ENCODE results near the gene NUDCD2. TPM values are rescaled to one million over a fixed set of nuclear protein-coding genes. Genes with fewer than 3 reads are reported as not detected.
"Not testable (repeated sequence)": the region's sequence is repeated elsewhere in the genome, so short reads cannot be mapped to it uniquely, and the experiment has no call there.

NUDCD2 gene
- total RNA-seq, 6 donors from 2014 or later = 3.1 to 25.6 (median 7.9) TPM

DNA sequence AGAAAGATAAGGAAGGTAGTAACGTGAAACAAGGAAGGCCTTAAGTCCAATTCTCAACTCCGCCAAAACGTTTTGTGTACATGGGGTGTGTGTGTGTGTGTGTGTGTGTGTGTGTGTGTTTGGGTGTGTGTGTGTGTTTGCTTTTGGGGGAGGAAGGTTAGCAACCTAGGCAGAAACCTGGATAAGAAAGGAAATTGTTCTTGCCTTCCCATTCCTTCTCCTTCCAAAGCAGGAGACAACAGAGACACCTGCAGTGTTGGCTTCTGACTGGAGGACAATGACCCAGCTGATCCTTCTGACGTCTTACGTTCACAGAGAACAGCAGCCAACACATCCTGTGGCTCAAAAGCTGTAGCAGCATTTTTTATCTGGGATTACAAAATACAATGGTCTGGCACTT, 26.6 kb downstream of the NUDCD2 start:
- no peak for ATAC-seq (ENCODE audit: low FRiP score in 2 of 2)
- Histone ChIP-seq H3K4me1 (peaks cover under 1 to 8% (median 3%) of the 10 kb centered on the region in 4 donors), H3K36me3 (no peaks in the 10 kb centered on the region), H3K27me3 (no peaks in the 10 kb centered on the region), H3K9me3 (no peaks in the 10 kb centered on the region), H3K4me3 (no peak overlapping the region), H3K27ac (no peak overlapping the region)
- DNase-seq = no peak
- TF ChIP-seq POLR2AphosphoS5 (IDR thresholded peaks at IDR 0.05) = no peak
- TF ChIP-seq, protein P1, sequence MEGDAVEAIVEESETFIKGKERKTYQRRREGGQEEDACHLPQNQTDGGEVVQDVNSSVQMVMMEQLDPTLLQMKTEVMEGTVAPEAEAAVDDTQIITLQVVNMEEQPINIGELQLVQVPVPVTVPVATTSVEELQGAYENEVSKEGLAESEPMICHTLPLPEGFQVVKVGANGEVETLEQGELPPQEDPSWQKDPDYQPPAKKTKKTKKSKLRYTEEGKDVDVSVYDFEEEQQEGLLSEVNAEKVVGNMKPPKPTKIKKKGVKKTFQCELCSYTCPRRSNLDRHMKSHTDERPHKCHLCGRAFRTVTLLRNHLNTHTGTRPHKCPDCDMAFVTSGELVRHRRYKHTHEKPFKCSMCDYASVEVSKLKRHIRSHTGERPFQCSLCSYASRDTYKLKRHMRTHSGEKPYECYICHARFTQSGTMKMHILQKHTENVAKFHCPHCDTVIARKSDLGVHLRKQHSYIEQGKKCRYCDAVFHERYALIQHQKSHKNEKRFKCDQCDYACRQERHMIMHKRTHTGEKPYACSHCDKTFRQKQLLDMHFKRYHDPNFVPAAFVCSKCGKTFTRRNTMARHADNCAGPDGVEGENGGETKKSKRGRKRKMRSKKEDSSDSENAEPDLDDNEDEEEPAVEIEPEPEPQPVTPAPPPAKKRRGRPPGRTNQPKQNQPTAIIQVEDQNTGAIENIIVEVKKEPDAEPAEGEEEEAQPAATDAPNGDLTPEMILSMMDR (IDR thresholded peaks at IDR 0.05) = no peak
- no peak for TF ChIP-seq EP300 (IDR thresholded peaks at IDR 0.05)
- TF ChIP-seq POLR2A (IDR thresholded peaks at IDR 0.05) = no peak
- WGBS, 2 donors = 43 to 57% methylated on average over 5 of the region's 5 CpGs

DNA sequence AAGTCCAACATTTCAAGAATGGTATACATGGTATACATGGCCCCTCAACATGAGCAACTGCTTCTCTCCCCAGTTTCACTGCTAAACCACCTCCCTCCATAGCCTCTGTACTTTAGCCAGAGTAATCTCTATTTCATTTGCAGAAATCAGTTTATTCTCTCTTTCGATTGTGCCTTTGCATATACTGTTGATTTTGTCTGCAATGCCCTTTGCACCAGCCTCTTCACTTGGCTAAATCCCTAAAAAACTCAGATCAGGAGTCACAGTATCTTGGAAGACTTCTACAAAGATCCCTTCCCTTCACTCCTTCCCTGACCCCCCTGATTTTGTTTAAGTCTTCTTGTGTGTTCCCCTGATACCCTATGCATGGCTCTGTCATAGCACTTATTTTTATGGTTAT, 27.4 kb downstream of the NUDCD2 start:
- Histone ChIP-seq H3K27me3 (no peaks in the 10 kb centered on the region), H3K4me3 (no peak overlapping the region), H3K36me3 (no peaks in the 10 kb centered on the region), H3K4me1 (peaks cover 0 to 5% (median 0%) of the 10 kb centered on the region in 4 donors), H3K27ac (no peak overlapping the region), H3K9me3 (no peaks in the 10 kb centered on the region)
- TF ChIP-seq EP300 (IDR thresholded peaks at IDR 0.05) = no peak
- WGBS, 2 donors = 82 to 95% methylated on average over 1 of the region's 1 CpG
- no peak for DNase-seq
- no peak for ATAC-seq (ENCODE audit: low FRiP score in 2 of 2)

DNA sequence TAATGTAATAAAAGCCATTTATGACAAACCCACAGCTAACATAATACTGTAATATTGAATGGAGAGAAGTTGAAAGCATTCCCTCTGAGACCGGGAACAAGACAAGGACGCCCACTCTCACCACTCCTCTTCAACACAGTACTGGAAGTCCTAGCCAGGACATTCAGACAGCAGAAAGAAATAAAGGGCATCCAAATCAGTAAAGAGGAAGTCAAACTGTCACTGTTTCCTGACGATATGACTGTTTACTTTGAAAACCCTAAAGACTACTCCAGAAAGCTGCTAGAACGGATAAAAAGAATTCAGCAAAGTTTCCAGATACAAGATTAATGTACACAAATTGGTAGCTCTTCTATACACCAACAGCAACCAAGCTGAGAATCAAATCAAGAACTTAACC, 33.8 kb downstream of the NUDCD2 start:
- H3K4me1 ChIP-seq; H3K4me3 ChIP-seq; H3K9me3 ChIP-seq; ATAC-seq (ENCODE audit: low FRiP score in 2 of 2); H3K36me3 ChIP-seq; H3K27ac ChIP-seq; DNase-seq; H3K27me3 ChIP-seq: not testable (repeated sequence)
- 30 to 36% methylated on average over 4 of the region's 4 CpGs for WGBS, 2 donors

- DNase-seq (no peak), ATAC-seq (ENCODE audit: low FRiP score in 2 of 2) (no peak)
- Histone ChIP-seq H3K4me3 (no peak overlapping the region), H3K36me3 (no peaks in the 10 kb centered on the region), H3K9me3 (no peaks in the 10 kb centered on the region), H3K27ac (no peak overlapping the region), H3K27me3 (no peaks in the 10 kb centered on the region), H3K4me1 (no peaks in the 10 kb centered on the region)
- WGBS, 2 donors = 83 to 100% methylated on average over 1 of the region's 1 CpG
- TF ChIP-seq POLR2A (IDR thresholded peaks at IDR 0.05) = no peak
- TF ChIP-seq POLR2AphosphoS5 (IDR thresholded peaks at IDR 0.05) = no peak
- TF ChIP-seq EP300 (IDR thresholded peaks at IDR 0.05) = no peak
- TF ChIP-seq, protein P1 (IDR thresholded peaks at IDR 0.05) = no peak
Observed at GRCh38 chr5:163424836-163425235, 35.1 kb downstream of the NUDCD2 start.

DNA sequence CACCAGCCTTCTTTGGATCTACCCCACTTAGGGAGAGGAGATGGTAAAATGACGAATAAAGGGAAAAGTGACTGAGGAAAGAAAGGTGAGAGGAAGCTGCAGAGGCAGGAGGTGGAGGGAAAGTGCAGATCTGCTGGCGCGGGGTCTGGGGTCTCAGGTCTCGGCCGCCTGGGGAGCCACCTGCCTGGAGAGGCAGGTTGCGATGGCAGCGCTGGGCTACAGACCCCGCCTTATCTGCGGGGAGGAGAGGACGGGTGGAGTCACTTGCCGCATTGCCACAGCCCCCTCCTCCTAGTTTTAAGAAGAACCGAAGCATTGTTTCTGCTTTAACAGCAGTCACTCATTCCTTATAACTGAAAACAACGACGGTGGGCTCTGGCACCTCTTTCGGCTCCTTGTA, 44.2 kb downstream of the NUDCD2 start:
- H3K4me3 ChIP-seq; ATAC-seq (ENCODE audit: low FRiP score in 2 of 2); H3K27me3 ChIP-seq; H3K36me3 ChIP-seq; H3K9me3 ChIP-seq; H3K27ac ChIP-seq; H3K4me1 ChIP-seq: not testable (repeated sequence)
- 30 to 43% methylated on average over 15 of the region's 15 CpGs for WGBS, 2 donors
- DNase-seq = peak in 1 of 2 donors; percentile 45

DNA sequence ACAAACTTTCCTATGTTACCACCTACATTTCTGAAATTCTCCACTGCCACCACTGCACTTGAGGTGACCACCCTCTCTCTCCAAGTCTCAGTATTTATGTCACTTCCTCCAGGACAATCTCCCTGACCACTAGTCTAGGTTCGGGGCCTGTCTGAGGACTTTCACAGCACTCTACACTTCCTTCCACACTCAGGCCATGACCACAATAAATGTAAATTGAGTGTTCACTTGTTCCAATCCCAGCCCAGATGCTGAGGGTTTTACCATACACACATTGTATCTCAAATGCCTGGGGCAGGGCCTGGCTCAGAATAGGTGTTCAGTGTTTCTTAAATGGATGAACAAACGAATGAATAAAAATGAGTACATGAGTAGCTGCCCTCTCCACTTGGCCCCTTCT, 49.4 kb downstream of the NUDCD2 start:
- H3K36me3 ChIP-seq = no peaks in the 10 kb centered on the region
- WGBS, 2 donors = 59 to 70% methylated on average over 2 of the region's 2 CpGs
- H3K27me3 ChIP-seq = no peaks in the 10 kb centered on the region
- TF ChIP-seq POLR2A (IDR thresholded peaks at IDR 0.05) = no peak
- TF ChIP-seq POLR2AphosphoS5 (IDR thresholded peaks at IDR 0.05) = no peak
- peaks cover 0 to 7% (median 1%) of the 10 kb centered on the region in 4 donors for H3K4me1 ChIP-seq
- H3K27ac ChIP-seq = no peak overlapping the region
- no peak for ATAC-seq (ENCODE audit: low FRiP score in 2 of 2)
- H3K9me3 ChIP-seq = no peaks in the 10 kb centered on the region
- no peak for DNase-seq
- no peak overlapping the region for H3K4me3 ChIP-seq

DNA sequence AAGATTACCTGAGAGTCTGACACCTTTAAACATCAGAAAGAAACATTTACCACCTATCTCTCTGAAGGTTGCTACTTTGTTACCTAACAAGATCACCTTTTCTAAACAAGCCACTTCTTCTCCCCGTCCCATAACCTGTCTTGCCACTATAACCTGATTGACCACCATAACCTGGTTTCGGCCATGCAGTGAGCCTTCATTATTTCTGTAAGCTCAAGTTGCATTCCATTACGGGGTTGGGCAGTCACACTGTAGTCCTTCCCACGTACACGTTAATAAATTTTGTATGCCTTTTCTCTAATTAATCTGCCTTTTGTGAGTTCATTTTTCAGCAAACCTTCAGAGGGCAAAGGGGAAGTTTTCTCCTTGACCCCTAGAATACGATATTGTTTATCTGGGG, 50.5 kb downstream of the NUDCD2 start:
- H3K27ac ChIP-seq = no peak overlapping the region
- H3K4me3 ChIP-seq = no peak overlapping the region
- H3K9me3 ChIP-seq = no peaks in the 10 kb centered on the region
- TF ChIP-seq POLR2A (IDR thresholded peaks at IDR 0.05) = no peak
- no peak for TF ChIP-seq POLR2AphosphoS5 (IDR thresholded peaks at IDR 0.05)
- TF ChIP-seq, protein P1 (IDR thresholded peaks at IDR 0.05) = no peak
- no peak for TF ChIP-seq EP300 (IDR thresholded peaks at IDR 0.05)
- H3K27me3 ChIP-seq = no peaks in the 10 kb centered on the region
- H3K4me1 ChIP-seq = peaks cover 0 to 7% (median 1%) of the 10 kb centered on the region in 4 donors
- 69 to 73% methylated on average over 6 of the region's 6 CpGs for WGBS, 2 donors
- no peak for ATAC-seq (ENCODE audit: low FRiP score in 2 of 2)
- DNase-seq = no peak
- H3K36me3 ChIP-seq = no peaks in the 10 kb centered on the region
